IPS-15b (cell line): ENCODE measurements around the gene BCAR1.
"Not testable (repeated sequence)": the region's sequence is repeated elsewhere in the genome, so short reads cannot be mapped to it uniquely, and the experiment has no call there.

Source experiments
- H3K27me3 ChIP-seq: one replicate; pipeline ENCODE4 v1.6.1; 2013; ENCODE audit warnings: low read length; ENCODE audit not compliant: control insufficient read depth, insufficient read depth
- H3K36me3 ChIP-seq: one replicate; pipeline ENCODE4 v1.6.1; 2013; ENCODE audit warnings: low read length; ENCODE audit not compliant: control insufficient read depth, insufficient read depth
- H3K4me1 ChIP-seq: one replicate; pipeline ENCODE4 v1.6.1; 2013; ENCODE audit warnings: mild to moderate bottlenecking, low read length; ENCODE audit not compliant: control insufficient read depth, insufficient read depth
- H3K4me3 ChIP-seq: one replicate; pipeline ENCODE4 v1.5.1; 2013; ENCODE audit warnings: low read depth, low read length
- H3K9ac ChIP-seq: one replicate; pipeline ENCODE4 v1.6.1; 2013; ENCODE audit warnings: low read depth, mild to moderate bottlenecking, low read length
- H3K9me3 ChIP-seq: one replicate; pipeline ENCODE4 v1.6.1; 2013; ENCODE audit warnings: mild to moderate bottlenecking, low read length; ENCODE audit not compliant: control insufficient read depth, insufficient read depth

Gene BCAR1

DNA sequence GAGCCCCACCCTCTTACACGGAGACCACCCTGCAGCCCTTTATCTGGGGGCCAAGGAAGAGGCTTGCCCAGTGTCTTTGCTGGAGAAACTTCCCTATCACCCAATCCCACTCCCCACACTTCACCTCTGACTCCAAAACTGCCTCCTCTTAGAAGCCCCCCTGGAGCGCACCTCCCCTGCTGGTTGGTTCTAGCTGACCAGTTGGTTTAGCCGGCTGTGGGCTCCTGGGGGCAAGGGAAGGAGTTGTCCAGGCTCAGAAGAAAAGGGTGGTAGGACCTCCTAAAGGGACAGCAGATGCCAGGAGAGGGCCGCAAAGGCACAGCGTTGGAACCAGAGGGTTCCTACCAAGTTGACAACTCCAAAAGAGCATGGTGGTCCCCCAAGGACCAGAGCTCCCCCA, 2.0 kb downstream of the BCAR1 start:
- Histone ChIP-seq H3K4me3 (no peak overlapping the region), H3K9ac (no peak overlapping the region), H3K4me1 (peaks cover 22% of the 10 kb centered on the region), H3K27me3 (no peaks in the 10 kb centered on the region), H3K9me3 (no peaks in the 10 kb centered on the region), H3K36me3 (peaks cover 6% of the 10 kb centered on the region)

DNA sequence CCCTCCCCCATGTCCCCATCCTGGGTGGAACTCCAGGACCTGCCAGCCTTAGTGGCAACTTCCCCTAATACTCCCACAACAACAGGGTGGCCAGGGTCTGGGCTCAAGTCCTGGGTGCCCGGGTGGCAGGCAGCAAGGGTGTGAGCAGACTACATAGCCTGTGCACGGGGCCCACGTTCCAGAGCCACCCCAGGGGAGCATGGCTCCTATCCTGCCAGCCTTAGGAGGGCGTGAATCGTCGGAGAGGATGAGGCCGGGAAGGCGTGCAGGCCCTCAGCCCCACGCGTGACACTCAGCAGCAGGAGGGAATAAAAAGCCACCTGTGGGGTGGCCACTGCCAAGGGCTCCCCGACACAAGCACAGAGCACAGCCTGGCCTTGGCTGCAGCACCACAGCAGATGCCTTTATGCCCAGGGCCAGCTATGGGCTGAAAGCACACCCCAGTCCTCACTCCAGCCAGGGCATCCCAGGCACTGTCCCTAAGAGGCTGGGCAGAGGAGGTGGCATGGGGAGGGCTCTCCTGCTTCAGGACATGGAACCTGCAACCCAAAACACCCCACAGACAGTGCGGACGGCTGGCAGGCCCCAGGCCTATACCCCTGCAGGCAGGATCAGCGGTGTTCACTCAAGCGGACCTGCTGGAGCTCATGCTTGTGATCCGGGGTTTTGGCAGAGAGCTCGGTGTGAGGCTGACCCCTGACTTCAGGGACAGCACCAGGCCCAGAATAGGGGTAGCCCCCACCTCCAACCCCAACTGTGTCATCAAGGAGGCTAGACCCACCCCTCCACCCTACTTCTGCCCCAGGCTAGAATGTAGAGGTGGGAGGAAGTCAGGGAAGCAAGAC, 2.7 kb downstream of the BCAR1 start:
- Histone ChIP-seq H3K36me3 (peaks cover 12% of the 10 kb centered on the region), H3K9ac (no peak overlapping the region), H3K9me3 (no peaks in the 10 kb centered on the region), H3K4me3 (no peak overlapping the region), H3K4me1 (peaks cover 20% of the 10 kb centered on the region), H3K27me3 (no peaks in the 10 kb centered on the region)

DNA sequence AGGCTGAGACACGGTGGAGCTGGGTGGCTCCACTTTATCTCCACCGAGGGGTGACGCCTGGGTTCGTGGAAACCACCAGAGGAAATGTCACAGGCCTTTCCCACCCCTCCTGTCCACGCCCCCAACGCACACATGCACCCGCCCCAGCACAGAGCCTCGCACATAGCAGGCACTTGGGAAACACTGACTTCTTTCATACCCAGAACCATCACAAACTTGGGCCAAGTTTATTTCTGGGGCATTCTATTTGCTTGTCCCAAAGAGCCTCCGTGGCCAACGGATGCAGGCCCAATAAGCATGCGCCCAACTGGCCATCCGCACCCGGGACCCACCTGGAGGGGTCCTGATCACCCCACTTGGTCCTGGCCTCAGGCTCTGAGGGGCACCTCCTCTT, 3.3 kb downstream of the BCAR1 start:
- Histone ChIP-seq H3K4me1 (peaks cover 17% of the 10 kb centered on the region), H3K4me3 (no peak overlapping the region), H3K27me3 (no peaks in the 10 kb centered on the region), H3K36me3 (peaks cover 13% of the 10 kb centered on the region), H3K9ac (no peak overlapping the region), H3K9me3 (no peaks in the 10 kb centered on the region)

DNA sequence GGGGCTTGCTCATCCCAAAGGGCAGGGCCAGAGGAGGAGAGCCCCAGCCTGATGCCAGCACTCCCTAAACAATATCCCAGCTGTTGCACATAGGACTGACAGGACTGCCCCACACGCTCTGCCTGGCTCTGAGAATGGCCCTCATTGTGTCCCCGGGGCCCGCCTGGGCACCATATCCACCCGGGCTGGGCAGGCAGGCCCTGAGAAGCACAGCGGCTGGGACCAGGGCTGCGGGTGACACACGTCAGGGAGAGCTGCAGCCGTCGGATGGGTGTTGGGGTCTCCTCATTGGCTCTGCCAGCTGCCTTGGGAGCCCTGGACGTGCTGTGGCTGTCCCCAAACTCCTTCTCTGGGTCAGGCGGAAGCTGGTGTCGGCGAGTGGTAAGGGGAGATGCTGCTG, 4.2 kb downstream of the BCAR1 start:
- Histone ChIP-seq H3K4me3 (no peak overlapping the region), H3K9ac (peak overlapping the region; percentile 24), H3K27me3 (no peaks in the 10 kb centered on the region), H3K9me3 (no peaks in the 10 kb centered on the region), H3K4me1 (peaks cover 8% of the 10 kb centered on the region), H3K36me3 (peaks cover 17% of the 10 kb centered on the region)

DNA sequence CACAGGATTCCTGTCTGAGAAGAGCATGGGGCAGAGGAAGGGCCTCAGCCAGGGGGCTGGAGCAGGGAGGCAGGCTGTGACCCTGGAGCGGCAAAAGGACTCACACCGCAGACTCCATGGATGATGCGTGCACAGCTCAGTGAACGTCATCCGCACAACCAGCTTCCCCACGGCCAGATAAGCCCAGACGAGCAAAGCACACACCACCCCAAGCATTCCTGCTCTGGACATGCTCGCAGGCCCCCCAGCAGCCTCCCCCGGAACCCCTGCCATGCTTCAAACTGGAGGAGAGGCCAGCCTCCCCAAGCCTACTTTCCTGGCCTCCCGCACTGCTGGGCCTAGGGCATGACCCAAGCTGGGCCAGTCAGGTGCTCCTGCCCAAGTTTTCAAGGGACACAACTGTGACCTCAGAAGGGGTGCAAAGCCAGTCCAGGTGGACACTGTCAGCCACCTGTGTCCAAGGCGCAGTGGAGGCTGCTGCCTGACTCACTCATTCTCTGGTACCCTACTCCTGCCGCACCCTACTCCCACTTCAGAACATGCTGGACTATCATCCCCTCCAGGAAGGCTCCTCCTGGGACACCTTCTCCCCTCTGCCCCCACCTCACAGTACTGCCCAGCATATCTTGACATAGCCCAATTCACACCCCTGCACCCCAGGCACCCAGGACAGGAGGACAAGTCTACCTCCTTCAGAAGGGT, 4.8 kb downstream of the BCAR1 start:
- no peak overlapping the region for H3K4me3 ChIP-seq
- no peaks in the 10 kb centered on the region for H3K9me3 ChIP-seq
- H3K27me3 ChIP-seq: no peaks in the 10 kb centered on the region
- peaks cover 22% of the 10 kb centered on the region for H3K36me3 ChIP-seq
- no peak overlapping the region for H3K9ac ChIP-seq
- H3K4me1 ChIP-seq: peaks cover 4% of the 10 kb centered on the region

DNA sequence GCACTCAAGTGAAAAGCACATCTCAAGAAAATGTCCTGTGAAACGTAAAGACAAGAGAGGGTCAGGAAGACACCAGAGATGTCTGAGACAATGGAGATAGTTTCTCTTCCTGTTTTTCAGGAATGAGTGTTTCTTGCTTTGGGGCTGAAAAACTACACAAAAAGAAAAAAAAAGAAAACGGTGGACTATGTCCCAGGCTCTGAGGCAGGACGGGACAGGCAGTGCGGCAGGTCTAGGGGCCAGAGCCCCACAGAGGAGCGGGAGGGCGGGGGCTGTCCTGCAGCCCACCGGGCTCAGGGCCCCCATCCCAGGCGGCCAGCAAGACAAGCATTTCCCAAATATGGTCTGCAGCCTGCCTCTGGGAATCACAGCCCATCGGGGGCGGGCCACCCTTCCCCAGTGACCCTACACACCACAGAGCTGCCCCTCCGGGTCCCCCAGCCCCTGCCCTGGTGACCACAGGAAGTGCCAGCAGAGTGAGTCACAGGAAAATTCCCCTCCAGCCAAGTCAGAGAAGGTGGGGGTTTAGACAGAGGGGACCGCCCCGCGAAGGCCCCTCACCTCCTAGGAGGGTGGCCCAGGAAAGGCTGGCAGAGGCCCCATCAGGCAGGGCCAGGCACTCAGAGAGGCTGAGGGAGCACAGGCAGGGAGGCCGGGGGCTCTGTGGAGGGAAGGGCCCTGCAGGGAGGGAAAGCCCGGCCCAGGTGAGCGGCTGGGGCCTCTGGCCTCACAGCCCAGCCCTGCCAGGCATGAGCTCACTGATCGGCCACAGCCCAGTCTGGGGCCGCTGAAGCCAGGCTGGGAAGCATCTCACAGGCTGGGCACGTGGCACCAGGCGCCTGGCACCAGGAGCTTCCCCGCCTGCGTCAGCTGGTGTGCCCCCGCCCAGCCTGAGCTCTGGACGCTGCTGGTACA, 6.3 kb downstream of the BCAR1 start:
- H3K27me3 ChIP-seq: no peaks in the 10 kb centered on the region
- peaks cover 4% of the 10 kb centered on the region for H3K4me1 ChIP-seq
- H3K9ac ChIP-seq: peak overlapping the region; percentile 70
- no peaks in the 10 kb centered on the region for H3K9me3 ChIP-seq
- no peak overlapping the region for H3K4me3 ChIP-seq
- peaks cover 32% of the 10 kb centered on the region for H3K36me3 ChIP-seq

DNA sequence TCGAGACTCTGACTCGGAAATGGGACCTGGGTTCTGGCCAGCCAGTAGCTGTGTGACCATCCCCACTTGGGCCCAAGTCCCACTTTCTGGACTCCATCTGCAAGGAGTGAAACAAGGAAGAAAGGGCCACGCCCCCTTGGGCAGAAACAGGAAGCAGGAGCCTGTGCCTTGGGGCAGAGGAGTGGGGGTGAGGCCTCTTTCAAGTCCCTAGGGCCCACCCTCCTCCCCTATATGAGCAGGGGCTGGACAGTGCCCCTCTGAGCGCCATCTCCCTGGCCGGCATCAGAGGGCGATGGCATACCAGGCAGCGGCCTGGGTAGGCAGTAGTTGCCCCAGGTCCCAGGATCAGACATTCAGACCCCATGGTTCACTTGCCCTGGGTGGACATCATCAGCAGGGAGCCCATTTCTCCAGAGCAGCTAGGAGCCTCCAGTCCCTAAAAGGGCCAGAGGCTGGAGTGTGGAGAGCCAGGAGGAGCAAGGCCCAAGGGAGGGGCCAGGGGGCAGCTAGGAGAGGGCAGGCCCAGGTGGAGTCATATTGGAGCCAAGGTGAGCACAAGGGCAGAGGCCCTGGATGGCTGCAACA, 7.1 kb downstream of the BCAR1 start:
- no peaks in the 10 kb centered on the region for H3K9me3 ChIP-seq
- H3K27me3 ChIP-seq: no peaks in the 10 kb centered on the region
- H3K9ac ChIP-seq: peak overlapping the region; percentile 65
- peaks cover 4% of the 10 kb centered on the region for H3K4me1 ChIP-seq
- H3K4me3 ChIP-seq: no peak overlapping the region
- peaks cover 37% of the 10 kb centered on the region for H3K36me3 ChIP-seq

DNA sequence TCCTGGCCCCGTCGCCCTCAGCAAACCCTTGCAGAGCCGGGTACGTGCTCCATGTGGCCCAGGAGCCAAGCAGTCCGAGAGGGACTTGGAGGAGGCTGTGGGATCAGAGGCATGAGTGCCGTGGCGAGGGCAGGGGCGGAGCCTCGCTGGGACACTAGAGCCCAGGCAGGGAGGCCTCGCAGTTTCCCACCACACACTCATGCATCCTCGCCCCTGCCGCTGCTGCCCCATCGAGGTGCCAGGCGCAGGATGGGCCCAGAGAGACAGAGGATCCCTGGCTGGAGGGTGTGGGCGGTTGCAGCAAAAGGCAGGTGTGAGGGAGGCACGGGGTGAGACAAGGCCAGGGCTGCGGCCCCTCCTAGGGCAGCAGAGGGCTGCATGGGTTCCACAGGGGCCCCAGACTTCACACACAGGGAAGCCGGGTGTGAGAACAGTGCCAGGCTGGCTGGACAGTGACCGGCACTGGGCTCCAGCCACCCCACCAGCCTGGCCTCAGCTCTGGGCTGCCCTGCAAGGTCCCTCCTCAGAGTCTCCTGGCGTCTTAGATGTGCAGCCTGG, 7.7 kb downstream of the BCAR1 start:
- H3K4me3 ChIP-seq: no peak overlapping the region
- H3K27me3 ChIP-seq: no peaks in the 10 kb centered on the region
- H3K9ac ChIP-seq: peak overlapping the region; percentile 24
- H3K36me3 ChIP-seq: peaks cover 42% of the 10 kb centered on the region
- H3K4me1 ChIP-seq: peaks cover 4% of the 10 kb centered on the region
- no peaks in the 10 kb centered on the region for H3K9me3 ChIP-seq

DNA sequence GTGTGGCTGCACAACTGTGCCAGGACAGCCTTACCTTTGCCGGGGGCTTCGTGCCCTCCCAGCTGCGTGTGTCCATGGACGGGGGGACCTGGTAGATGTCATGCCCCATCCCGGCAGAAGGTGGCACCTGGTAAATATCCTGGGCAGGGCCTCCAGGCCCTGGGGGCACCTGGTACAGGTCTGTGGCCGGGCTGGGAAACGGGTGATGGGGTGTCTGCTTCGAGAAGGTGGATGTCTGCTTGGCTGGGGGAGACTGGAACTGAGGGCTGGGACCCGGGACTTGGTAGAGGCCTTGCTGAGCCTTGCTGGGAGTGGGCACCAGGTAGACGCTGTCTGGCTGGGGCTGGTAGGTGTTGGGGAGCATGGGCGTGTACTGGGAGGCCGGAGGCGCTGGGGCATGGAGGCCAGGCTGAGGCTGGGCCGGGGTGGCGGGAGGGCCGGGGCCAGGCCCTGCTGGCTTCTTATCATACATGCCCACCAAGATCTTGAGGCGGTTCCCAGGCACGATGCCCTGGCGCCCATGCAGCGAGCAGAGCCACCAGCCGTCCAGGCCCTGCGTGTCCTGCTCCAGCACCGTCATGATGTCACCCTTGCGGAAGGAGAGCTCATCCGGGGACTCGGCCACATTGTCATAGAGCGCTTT, 8.9 kb downstream of the BCAR1 start:
- H3K27me3 ChIP-seq, H3K9ac ChIP-seq, H3K9me3 ChIP-seq, H3K4me3 ChIP-seq, H3K4me1 ChIP-seq: not testable (repeated sequence)
- H3K36me3 ChIP-seq: peaks cover 46% of the 10 kb centered on the region

DNA sequence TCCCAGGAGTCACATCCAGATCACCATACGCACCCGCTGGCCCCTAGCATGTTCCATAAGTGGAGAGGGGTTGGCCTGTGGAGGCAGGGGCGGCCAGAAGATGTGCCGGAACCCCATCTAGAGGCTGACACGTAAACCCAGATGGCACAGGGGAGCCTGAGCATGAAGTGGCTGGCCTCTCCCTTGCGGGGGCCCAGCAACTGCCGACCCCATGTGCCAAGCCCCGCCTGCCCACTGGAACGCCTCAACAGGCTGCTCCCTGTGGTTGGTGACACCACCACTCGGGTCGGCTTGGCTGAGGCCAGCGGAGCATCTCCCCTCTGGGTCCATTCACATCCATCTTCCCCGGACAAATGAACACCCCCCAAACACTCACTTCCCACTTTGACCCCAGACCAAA, 9.5 kb downstream of the BCAR1 start:
- H3K4me3 ChIP-seq: no peak overlapping the region
- H3K9ac ChIP-seq: no peak overlapping the region
- H3K4me1 ChIP-seq: peaks cover 4% of the 10 kb centered on the region
- H3K27me3 ChIP-seq: no peaks in the 10 kb centered on the region
- no peaks in the 10 kb centered on the region for H3K9me3 ChIP-seq
- peaks cover 49% of the 10 kb centered on the region for H3K36me3 ChIP-seq

DNA sequence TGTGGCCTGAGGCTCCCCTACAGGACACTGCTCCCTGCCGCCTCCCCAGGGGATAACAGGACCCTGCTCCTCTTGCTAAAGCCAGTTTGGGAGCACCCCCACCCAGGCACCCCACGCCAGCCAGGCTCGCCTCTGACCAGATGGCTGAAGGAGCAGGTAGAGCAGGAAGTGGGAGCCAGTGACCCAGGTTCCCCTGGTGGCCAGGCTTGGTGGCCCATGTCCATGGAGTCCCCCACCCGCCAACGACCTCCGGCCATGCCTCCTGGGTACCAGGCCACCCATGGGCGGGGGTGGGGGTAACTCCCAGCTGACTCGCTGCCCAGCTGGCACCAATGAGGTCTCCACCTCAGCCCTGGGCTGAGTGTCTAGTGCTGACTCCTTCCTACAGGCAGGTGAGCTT, 10.0 kb downstream of the BCAR1 start:
- peaks cover 54% of the 10 kb centered on the region for H3K36me3 ChIP-seq
- peaks cover 4% of the 10 kb centered on the region for H3K4me1 ChIP-seq
- H3K9me3 ChIP-seq: no peaks in the 10 kb centered on the region
- no peak overlapping the region for H3K4me3 ChIP-seq
- no peaks in the 10 kb centered on the region for H3K27me3 ChIP-seq
- no peak overlapping the region for H3K9ac ChIP-seq
